Panc1 (cell line): Measurements from ENCODE around the gene DYNLL2. TPM values are rescaled to one million over a fixed set of nuclear protein-coding genes. Genes with fewer than 3 reads are reported as not detected.

ENCODE experiments used
- ATAC-seq: fragments of 200-7000 bp; cut with Tn5 transposase; 2 replicates; pipeline ENCODE4 v1.9.1; 2020; ENCODE audit warnings: mild to moderate bottlenecking, moderate library complexity
- BruUV-seq: library from RNA; stranded (reverse); fragments of 400-500 nt; replicated peaks from 2 replicates; lab custom pipeline; 2021; lab: Mats Ljungman, UMichigan
- CTCF ChIA-PET: fragments of 300-600 bp; sonication (Branson Sonifier 250); formaldehyde crosslinking; loops from one replicate; lab custom pipeline; 2022; ENCODE audit warnings: antibody characterized with exemption; lab: Charles Lee
- POLR2A ChIA-PET: fragments of 300-600 bp; sonication (Branson Sonifier 250); formaldehyde crosslinking; loops from one replicate; lab custom pipeline; 2022; ENCODE audit warnings: antibody characterized with exemption; lab: Charles Lee
- DNase-seq: peaks from one replicate; pipeline ENCODE4 v3.0.0-alpha.2; 2010; ENCODE audit warnings: low read depth, low spot score
- H3K27ac ChIP-seq: 2 replicates; pipeline ENCODE4 v1.5.1; 2011; ENCODE audit warnings: mild to moderate bottlenecking, low read length, inconsistent platforms
- H3K27me3 ChIP-seq: fragments of 200-500 bp; sonication (Bioruptor generic); 2 replicates; pipeline ENCODE4 v1.6.0; 2014; ENCODE audit warnings: low read length, inconsistent platforms; ENCODE audit not compliant: control insufficient read depth, insufficient read depth
- H3K36me3 ChIP-seq: fragments of 200-500 bp; sonication (Bioruptor generic); 2 replicates; pipeline ENCODE4 v1.5.1; 2014; ENCODE audit warnings: inconsistent platforms, mild to moderate bottlenecking, low read length, moderate library complexity; ENCODE audit not compliant: control insufficient read depth, insufficient read depth
- H3K4me1 ChIP-seq: 2 replicates; pipeline ENCODE4 v1.5.1; 2011; ENCODE audit warnings: inconsistent platforms, mild to moderate bottlenecking, low read length, moderate library complexity; ENCODE audit not compliant: control insufficient read depth, insufficient read depth
- H3K4me3 ChIP-seq, 2 experiments: 2 replicates each; pipeline ENCODE4 v1.5.1; 2011 to 2012; ENCODE audit warnings: low read depth in 2 of 2, low read length in 2 of 2, mild to moderate bottlenecking in 2 of 2, inconsistent platforms in 1 of 2, moderate library complexity in 1 of 2
- H3K9me3 ChIP-seq: fragments of 200-500 bp; sonication (Bioruptor generic); 2 replicates; pipeline ENCODE4 v1.5.1; 2014; ENCODE audit warnings: low read depth, mild to moderate bottlenecking, inconsistent platforms, low read length, moderate library complexity; ENCODE audit not compliant: control insufficient read depth, insufficient read depth
- POLR2AphosphoS5 ChIP-seq: IDR thresholded peaks from 2 replicates; pipeline ENCODE4 v1.6.1; 2012; ENCODE audit warnings: mild to moderate bottlenecking, low read depth, low read length, moderate library complexity
- SIN3A ChIP-seq: IDR thresholded peaks from 2 replicates; pipeline ENCODE4 v1.6.1; 2012; ENCODE audit warnings: low read depth, mild to moderate bottlenecking, low read length, moderate library complexity, borderline replicate concordance; ENCODE audit not compliant: insufficient read depth
- TCF7L2 ChIP-seq: IDR thresholded peaks from 2 replicates; pipeline ENCODE4 v1.6.1; 2011; ENCODE audit warnings: mild to moderate bottlenecking, low read depth, low read length, inconsistent platforms
- in situ Hi-C: cut with HindIII; loops from 2 replicates; pipeline ENCODE4 v1.10.0; 2016; ENCODE audit warnings: low sequenced_read_pairs, low pct_unique_long_range_greater_than_20kb
- intact Hi-C: fragments of 100-400 bp; cut with micrococcal nuclease; formaldehyde crosslinking; loops from one replicate; pipeline ENCODE4 v1.10.0; 2022; ENCODE audit not compliant: unreplicated experiment
- total RNA-seq: library from RNA; stranded (reverse); gene quantifications from one replicate; pipeline ENCODE4 v1.2.1, GENCODE V29; 2021; ENCODE audit not compliant: unreplicated experiment
- TF ChIP-seq, protein P1 (sequence below), 2 experiments: IDR thresholded peaks; 2 replicates each; pipeline ENCODE4 v1.6.1; 2011 to 2012; ENCODE audit warnings: low read depth in 2 of 2, control low read depth in 1 of 2, low read length in 1 of 2, mild to moderate bottlenecking in 1 of 2, moderate library complexity in 1 of 2; ENCODE audit not compliant: insufficient read depth in 1 of 2
- TF ChIP-seq, protein P2 (sequence below): fragments of 450-650 bp; IDR thresholded peaks from 2 replicates; pipeline ENCODE4 v1.5.1; 2017; ENCODE audit warnings: mild to moderate bottlenecking

DYNLL2 gene
- total RNA-seq, 1 experiment from 2014 or later = 19.8 TPM

DNA sequence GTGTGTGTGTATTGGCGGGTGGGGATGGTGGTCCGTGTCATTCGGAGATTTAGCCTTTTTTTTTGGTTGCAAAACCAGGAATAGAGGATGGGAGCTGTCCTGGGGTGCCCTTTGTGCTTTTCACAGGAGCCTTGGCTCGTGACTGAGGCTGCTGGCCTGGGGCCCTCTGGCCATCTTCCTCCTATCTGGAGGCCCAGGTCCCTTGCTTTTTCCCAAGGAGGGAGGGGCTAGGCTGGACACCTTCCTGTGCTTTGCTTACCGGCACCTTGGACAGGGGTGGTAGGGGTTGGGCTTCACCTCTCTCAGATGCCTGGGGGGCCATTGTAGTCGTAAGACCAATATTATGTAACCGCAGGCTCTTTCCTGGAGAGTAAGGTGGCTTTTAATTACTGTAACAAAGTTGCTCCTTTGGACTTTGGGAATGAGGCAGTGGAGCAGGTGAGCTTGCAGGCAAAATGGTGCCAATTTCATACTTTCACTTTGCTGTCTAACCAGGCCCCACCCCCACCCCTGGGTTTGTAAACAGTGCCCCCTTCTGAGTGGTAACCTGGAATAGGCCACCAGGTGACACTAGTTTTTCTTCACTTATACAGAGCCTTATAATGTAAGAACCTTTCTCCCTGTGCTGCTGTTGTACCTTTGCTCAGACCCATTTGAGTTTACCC, 1.2 kb downstream of the DYNLL2 start:
- Histone ChIP-seq H3K4me3 (peak overlapping the region; percentile 77 to 87), H3K4me1 (peaks cover 16% of the 10 kb centered on the region), H3K36me3 (peaks cover 6% of the 10 kb centered on the region), H3K9me3 (no peaks in the 10 kb centered on the region), H3K27me3 (peaks cover 2% of the 10 kb centered on the region), H3K27ac (peak overlapping the region; percentile 73)
- in situ Hi-C loops (no loop called here), intact Hi-C loops (loop anchor here (5.0 kb wide), 1 partner anchor 77 kb away; the partner anchor contains the start of gene SRSF1)
- DNase-seq (no peak), ATAC-seq (no peak; the same call in 1 of the 2 replicates)
- no TSS peak for BruUV-seq
- POLR2A ChIA-PET = interaction anchor here (0.7 to 1.1 kb wide), 2 partner anchors 77 to 176 kb away, joined by 4 to 8 read pairs; no protein-coding TSS in a partner anchor
- no peak for TF ChIP-seq TCF7L2
- TF ChIP-seq, protein P1, sequence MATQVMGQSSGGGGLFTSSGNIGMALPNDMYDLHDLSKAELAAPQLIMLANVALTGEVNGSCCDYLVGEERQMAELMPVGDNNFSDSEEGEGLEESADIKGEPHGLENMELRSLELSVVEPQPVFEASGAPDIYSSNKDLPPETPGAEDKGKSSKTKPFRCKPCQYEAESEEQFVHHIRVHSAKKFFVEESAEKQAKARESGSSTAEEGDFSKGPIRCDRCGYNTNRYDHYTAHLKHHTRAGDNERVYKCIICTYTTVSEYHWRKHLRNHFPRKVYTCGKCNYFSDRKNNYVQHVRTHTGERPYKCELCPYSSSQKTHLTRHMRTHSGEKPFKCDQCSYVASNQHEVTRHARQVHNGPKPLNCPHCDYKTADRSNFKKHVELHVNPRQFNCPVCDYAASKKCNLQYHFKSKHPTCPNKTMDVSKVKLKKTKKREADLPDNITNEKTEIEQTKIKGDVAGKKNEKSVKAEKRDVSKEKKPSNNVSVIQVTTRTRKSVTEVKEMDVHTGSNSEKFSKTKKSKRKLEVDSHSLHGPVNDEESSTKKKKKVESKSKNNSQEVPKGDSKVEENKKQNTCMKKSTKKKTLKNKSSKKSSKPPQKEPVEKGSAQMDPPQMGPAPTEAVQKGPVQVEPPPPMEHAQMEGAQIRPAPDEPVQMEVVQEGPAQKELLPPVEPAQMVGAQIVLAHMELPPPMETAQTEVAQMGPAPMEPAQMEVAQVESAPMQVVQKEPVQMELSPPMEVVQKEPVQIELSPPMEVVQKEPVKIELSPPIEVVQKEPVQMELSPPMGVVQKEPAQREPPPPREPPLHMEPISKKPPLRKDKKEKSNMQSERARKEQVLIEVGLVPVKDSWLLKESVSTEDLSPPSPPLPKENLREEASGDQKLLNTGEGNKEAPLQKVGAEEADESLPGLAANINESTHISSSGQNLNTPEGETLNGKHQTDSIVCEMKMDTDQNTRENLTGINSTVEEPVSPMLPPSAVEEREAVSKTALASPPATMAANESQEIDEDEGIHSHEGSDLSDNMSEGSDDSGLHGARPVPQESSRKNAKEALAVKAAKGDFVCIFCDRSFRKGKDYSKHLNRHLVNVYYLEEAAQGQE (IDR thresholded peaks at IDR 0.05; ENCODE audit: insufficient read depth in 1 of 2, low read depth in 2 of 2, low read length in 1 of 2) = peak; percentile 80 to 82
- TF ChIP-seq, protein P2, sequence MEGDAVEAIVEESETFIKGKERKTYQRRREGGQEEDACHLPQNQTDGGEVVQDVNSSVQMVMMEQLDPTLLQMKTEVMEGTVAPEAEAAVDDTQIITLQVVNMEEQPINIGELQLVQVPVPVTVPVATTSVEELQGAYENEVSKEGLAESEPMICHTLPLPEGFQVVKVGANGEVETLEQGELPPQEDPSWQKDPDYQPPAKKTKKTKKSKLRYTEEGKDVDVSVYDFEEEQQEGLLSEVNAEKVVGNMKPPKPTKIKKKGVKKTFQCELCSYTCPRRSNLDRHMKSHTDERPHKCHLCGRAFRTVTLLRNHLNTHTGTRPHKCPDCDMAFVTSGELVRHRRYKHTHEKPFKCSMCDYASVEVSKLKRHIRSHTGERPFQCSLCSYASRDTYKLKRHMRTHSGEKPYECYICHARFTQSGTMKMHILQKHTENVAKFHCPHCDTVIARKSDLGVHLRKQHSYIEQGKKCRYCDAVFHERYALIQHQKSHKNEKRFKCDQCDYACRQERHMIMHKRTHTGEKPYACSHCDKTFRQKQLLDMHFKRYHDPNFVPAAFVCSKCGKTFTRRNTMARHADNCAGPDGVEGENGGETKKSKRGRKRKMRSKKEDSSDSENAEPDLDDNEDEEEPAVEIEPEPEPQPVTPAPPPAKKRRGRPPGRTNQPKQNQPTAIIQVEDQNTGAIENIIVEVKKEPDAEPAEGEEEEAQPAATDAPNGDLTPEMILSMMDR = peak; percentile 53; the same call in 1 of the 2 replicates
- no peak for TF ChIP-seq SIN3A
- no peak for TF ChIP-seq POLR2AphosphoS5
- CTCF ChIA-PET = interaction anchor here (0.6 kb wide), 1 partner anchor 84 kb away, joined by 17 read pairs; no protein-coding TSS in a partner anchor

DNA sequence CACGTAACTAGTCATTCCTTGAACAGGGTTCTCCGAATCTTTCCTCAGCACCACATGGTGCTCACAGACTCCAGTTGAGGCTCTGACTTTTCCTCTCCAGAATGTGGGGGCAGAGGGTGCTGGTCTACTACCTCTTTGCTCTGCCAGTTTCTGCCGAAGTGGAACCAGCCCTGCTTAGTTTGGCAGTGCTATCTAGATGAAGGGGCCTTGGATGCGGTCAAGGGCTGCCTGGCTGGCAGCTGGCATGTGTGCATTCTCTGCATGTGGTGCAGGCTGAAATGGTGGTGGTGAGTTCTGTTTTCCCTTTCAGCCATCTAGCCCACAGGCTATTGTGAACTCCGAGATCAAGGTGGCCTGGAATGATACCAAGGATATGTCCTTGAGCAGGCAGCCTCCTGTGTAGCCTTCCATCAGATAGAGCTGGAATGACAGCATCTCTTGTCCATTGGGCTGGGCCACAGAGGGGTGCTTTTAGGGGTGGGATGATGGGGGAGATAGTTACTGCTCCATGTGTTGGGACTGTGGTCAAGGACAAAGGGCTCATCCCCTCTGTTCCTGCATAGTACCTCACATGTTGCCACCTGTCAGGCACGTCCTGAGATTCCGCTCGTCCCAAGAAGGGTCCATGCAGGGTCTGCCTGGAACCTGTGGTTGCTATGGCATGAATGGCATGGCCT, 2.0 kb downstream of the DYNLL2 start:
- DNase-seq (no peak), ATAC-seq (no peak)
- BruUV-seq = no TSS peak
- ChIA-PET CTCF (no interaction called here), POLR2A (no interaction called here)
- Histone ChIP-seq H3K27me3 (no peaks in the 10 kb centered on the region), H3K9me3 (no peaks in the 10 kb centered on the region), H3K36me3 (peaks cover 6% of the 10 kb centered on the region), H3K4me3 (peak overlapping the region; percentile 77 to 87), H3K4me1 (peaks cover 16% of the 10 kb centered on the region), H3K27ac (no peak overlapping the region)
- TF ChIP-seq, protein P1 (IDR thresholded peaks at IDR 0.05; ENCODE audit: insufficient read depth in 1 of 2, low read depth in 2 of 2, low read length in 1 of 2) = no peak
- TF ChIP-seq SIN3A = no peak
- TF ChIP-seq, protein P2 = no peak
- TF ChIP-seq POLR2AphosphoS5 = no peak
- TF ChIP-seq TCF7L2 = no peak
- intact Hi-C loops (no loop called here), in situ Hi-C loops (no loop called here)
